ENCODE data around the gene COL27A1.
"Not testable (repeated sequence)": the region's sequence is repeated elsewhere in the genome, so short reads cannot be mapped to it uniquely, and the experiment has no call there.

COL27A1 gene

DNA sequence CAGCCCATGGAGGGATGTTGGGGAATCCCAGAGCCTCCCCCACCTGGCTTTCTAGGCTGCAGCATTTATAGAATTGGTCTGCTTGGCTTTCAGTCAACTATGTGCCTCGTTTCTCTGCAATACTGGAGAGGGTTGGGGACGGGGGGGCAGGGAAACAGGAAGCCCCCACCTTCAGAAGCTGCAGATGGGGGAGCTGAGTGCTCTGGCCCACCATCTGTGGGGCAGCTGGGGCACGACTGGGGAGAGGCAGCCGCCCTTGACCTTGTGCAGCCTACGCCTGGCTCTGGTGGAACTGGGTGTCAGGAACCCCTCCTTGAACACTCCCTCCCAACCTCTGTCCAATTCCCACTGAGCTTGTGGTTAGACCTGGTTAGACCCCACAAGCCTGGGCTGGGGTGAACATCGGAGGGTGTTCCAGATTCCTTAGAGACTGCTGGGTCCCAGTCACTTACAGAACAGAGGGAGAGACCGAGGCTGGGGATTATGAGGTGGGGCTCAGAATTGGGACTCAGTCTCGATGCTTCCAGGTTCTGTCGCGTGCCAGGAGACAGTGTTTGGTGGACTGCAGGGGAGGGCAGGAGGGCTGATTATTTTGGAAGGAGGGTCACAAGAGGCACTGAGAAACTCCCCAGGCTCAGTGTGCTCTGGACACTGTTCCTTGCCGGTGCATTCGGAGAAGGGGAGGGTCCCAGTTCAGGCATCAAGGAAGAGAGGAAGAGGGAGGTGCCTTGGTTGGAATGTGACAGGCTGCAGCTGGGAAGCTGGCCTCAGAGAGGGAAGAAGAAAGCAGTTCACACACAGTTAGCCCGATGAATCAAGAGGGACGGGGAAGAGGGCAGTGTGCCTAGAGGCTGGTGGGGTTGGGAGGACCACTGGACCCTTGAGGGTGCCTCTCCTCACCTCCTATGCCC, 25.6 kb downstream of the COL27A1 start:
- no peak for DNase-seq

DNA sequence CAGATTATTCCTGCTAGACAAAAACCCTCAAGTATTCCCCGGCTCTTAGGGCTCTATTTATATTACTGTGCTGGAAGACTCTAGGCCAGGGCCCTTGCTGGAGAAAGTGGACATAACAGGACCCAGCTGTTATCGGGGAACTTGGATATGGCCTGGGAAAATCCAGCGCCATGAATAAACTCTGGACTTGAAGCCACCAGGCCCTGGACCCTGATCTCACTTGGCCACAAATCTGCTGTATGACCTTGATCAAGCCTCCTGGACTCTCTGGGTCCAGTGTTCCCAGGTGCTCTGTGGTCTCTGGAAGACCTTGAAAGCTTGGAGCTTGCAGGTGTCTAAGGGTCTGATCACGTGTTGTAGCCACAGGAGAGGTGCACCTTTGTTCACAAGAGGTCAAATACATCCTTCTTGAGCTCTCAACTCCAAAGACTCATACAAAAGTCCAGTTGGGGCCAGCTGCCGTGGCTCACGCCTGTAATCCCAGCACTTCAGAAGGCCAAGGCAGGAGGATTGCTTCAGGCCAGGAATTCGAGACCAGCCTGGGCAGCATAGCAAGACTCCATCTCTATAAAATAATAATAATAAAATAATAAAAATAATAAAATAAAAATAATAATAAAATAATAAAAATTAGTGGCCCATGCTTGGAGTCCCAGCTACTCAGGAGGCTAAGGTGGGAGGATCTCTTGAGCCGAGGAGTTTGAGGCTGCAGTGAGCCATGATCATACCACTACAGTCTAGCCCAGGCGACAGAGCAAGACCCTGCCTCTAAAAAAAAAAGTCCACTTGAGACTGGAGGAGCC, 26.5 kb downstream of the COL27A1 start:
- DNase-seq: no peak

DNA sequence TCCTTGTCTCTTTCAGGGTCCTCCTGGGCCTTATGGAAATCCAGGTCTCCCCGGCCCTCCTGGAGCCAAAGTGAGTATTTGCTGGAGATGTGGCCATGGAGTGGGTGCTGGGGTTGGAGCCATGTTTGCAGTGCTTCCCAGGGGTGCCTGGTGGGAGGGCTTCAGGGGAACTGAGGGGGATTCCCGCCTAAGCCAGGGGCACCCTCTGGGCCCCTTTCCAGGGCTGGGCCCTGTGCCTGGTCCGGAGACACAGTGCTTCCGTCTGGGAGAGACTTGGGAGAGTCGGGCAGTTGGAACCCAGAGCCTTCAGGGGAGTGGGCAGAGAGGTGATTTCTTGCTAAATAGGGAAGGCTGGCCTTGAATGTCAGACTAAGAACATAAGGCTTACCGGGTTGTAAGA, 27.7 kb downstream of the COL27A1 start:
- DNase-seq: no peak

DNA sequence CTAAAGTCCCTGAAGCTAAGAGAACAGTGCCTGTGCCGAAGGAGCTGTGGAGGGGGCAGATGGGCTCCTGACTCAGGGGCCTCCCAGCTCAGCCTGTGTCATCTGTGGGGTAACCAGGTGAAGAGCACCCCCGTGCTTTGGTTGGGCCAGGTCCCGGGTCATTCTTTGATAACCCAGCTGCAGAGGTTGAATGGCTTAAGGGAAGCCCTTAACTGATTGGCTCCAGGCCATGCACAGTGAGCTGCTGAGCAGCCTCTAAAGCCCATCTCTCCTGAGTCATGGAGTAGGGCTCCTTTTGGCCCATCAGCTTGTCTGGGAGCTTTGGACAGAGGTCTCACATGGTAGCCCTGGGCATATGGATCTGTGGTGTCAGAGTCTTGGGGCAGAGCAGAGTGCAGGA, 28.7 kb downstream of the COL27A1 start:
- no peak for DNase-seq

DNA sequence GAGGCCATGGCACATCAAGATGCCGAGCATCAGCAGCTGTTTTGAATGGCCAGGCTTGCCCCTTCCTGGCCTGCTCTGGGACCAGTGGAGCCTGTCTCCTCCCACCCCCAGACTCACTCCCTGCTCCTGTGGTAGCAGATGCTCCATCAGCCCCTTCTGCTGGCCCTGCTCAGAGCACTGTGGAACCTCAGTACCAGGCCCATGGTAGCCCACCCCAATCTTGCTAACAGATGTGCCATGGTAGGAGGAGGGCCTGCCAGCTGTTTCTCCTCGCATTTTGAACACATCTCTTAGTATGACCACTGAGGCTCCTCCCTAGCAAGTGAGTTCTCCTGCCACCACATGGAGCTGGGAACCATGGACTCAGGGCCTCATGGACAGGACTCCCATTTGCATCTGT, 29.5 kb downstream of the COL27A1 start:
- DNase-seq: no peak

DNA sequence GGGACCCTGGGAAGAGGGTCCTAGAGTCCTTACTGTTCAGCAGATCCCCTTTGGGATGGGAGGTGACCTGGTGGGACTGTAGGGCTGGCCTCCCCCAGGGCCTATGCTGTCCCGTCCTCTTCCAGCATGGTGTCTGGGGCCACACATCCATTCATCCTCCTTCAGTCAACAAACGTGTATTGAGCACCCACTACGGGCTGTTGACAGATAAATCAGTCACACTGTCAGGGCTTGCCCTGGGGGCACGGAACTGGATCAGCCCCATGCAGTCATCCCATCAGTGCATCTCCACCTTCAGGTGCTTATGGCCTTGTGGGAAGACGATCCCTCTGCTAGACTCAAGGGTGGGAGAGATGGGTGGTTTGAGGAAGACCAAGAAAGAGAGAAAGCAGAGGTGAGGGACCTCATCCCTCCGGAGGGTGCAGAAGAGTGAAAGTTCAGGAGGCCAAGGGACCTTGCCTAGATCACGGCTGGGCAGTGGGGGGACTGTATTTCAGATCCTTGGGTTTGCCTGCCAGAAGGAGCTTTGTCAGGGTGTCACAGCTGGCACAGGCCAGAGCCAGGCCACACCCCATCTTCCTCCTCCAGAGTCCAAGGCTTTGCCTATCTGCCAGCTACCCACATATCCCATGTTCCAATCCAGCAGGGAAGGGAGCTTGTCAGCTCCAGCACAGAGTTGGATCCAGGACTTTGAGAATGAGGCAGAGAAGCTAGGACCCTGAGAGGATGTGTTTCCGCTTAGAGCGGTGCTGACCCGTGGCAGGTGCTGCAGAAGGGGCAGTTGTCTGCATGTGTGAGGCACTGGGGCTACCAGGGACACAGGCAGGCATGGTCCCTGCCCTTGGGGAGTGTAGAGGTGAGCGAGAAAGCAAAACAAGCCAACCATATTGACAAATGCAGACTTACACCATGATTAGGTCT, 30.5 kb downstream of the COL27A1 start:
- DNase-seq: no peak

DNA sequence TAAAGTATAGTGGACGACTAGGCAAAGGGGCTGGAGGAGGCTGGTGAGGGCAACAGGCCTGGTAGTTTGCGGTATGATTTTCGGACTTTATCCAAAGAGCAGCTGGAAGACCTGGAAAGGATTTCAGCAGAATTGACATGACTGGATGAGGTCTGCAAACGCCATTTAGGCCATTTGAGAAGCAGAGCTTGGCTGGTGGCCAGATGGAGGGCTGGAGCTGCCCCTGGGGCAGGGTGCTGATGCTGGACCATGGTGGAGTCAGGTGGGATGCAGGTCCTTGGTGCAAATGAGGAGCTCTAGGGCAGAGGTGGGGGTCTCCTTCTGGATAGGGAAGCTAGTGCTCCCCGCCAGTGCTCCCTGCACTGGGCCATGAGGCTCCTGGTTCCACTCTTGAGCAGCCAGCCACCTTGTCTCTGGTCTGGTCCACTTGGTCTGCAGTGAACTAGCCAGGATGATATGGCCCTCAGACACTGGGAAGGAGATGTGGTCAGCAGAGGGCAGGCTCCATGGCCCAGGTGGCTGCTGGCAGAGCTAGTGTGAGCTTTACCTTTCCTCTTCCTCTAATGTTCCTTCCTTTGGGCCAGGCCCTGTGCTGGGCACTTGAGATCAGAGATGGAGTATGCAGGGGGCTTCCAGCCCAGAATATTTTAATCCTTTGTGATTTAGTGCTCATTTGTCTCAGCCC, 31.4 kb downstream of the COL27A1 start:
- no peak for DNase-seq

DNA sequence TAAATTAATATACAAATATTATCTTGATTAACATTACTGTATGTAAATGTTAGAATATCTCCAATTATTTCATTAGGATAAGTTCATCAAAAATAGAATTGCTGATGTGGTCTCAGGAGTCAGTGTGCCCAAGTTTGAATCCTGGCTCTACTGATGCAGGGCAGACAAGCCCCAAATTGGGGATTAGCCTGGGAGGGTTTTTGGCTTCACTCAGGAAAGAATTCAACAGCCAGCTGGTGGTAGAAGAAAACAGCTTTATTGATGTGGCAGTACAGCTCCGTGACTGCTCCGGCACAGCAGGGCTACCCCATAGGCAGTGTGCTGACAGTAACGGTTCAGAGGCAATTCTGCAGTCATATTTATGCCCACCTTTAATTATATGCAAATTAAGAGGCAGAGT, 32.5 kb downstream of the COL27A1 start:
- DNase-seq: no peak

DNA sequence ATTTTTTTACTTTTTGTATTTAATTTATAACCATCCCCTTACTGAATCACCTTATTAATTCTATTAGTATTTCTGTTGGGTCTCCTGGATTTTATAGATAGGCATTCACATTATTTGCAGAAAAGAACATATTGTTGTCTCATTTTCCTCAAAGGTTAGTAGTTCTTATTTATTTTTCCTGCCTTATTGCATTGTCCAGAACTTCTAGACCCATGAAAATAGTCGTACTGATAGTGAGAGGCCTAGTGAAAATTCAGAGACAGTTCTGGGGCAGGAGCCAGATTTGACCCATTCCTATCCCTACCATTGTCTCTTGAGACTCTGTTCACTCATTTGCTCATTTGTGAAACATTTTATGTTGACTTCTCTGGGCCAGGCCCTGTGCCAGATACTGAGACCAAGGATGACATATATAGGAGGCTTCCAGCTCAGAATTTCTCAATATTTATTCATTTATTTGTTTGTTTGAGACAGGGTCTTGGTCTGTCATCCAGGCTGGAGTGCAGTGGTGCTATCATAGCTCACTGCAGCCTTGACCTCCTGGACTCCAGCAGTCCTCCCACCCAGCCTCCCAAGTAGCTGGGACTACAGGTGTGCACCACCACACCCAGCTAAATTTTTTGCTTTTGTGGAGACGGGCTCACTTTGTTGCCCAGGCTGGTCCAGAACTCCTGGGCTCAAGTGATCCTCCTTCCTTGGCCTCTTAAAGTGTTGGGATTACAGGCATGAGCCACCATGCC, 34.7 kb downstream of the COL27A1 start:
- DNase-seq: no peak

DNA sequence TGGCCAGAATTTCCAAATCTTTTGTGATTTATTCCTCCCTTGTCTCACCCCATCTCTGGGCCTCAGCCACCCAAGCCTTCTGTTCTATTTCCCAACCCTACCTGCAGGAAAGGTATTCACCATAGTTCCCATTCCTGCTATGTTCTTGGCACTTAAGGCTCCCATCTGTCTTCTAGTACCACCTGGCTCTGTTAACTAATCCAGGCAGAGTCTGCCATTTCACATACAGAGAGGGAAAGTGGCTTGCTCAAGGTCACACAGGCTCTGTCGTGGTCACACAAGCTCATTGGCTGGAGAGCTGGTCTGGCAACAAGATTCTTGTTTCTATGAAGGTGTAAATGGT, 35.2 kb downstream of the COL27A1 start:
- DNase-seq: no peak

DNA sequence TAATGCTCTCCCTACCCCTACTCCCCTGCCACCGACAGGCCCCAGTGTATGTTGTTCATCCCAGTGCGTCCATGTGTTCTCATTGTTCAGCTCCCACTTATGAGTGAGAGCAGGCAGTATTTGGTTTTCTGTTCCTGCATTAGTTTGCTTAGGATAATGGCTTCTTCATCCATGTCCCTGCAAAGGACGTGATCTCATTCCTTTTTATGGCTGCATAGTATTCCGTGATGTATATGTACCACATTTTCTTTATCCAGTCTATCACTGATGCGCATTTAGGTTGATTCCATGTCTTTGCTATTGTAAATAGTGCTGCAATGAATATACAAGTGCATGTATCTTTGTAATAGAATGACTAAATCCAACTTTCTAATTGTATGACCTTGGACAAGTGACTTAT, 36.1 kb downstream of the COL27A1 start:
- not testable (repeated sequence) for DNase-seq

DNA sequence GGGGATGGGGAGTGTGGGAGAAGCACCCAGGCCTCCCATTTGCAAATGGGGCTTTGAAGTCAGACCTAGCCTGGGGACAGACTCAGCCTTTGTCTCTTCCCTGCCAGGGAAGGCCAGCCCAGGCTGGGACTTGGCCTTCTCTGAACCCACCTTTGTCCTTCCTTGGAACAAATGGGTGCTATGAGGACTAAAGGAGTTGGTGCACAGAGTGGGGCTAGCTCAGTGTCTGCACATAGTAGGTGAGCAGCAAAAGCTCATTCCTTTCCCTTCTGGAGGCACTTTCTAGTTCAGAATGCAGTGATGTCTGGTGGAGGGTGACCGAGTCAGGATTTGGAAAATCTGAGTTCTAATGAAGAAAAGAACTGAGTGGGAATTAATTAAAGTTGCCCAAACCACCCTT, 37.2 kb downstream of the COL27A1 start:
- no peak for DNase-seq

DNA sequence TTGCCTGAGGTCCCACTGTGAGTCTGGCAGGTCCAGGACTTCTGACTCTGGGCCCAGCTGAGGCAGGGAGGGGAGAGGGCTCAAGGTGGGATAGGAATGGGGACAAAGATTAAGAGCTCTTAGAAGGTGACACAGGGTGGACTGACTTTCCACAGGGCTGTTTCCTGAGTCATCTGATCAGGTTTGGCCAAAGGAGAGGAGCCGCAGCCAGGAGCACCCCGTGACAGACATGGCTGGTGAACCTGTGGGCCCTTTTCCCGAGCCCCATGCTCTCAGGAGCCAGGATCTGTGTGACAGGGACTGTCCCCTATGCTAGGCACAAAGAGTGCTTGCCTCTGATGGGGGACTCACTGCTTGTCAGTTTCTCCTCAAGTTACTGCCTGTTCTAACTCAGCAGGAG, 37.8 kb downstream of the COL27A1 start:
- no peak for DNase-seq

DNA sequence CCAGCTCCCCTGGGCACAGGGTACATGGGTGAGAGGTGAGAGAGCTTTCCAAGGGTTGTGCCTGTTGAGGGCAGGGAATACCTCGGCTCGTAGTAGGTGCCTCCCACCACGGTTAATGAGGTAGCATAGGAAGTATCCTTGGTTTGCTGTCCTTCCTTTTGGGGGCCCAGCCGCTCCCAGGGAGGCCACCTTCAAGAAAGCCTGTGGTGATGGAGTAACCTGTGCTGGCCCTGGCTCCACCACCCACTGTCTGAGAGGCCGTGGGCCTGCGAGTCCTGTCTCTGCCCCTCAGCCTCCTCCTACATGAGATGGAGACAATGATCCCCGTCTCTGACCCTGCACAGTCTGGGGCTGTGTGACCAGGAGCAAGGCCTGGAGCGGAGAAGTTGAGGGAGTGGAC, 40.8 kb downstream of the COL27A1 start:
- DNase-seq: no peak

DNA sequence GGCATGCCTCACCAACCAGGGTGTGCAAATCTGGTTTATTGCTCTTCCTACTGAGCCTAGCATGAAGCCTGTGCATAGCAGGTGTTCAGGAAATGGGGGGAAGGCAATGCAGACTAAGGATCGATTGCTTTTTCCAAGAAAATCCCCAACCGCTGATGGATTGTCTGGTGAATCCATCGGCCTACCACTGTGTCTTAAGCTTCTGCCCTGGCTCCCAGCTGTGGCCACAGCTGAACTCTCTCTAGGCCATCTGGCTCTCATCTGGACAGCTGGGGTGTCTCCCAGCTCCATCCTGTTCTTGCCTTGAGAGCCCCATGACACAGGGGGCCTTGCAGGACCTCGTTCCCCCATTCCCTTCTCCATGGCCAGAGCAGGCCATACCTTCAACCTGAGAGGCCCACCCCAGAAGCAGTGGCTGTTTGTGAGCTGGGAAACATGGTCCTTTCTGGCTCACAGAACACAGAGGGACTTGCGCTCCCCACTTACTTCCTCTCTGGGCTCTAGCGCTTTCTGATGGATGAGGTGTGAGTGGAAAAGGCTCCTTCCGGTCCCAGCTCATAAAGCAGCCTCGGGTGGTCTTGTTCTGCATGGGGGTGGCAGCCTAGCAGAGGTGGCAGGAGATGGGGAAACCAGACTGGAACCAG, 41.8 kb downstream of the COL27A1 start:
- DNase-seq: no peak

DNA sequence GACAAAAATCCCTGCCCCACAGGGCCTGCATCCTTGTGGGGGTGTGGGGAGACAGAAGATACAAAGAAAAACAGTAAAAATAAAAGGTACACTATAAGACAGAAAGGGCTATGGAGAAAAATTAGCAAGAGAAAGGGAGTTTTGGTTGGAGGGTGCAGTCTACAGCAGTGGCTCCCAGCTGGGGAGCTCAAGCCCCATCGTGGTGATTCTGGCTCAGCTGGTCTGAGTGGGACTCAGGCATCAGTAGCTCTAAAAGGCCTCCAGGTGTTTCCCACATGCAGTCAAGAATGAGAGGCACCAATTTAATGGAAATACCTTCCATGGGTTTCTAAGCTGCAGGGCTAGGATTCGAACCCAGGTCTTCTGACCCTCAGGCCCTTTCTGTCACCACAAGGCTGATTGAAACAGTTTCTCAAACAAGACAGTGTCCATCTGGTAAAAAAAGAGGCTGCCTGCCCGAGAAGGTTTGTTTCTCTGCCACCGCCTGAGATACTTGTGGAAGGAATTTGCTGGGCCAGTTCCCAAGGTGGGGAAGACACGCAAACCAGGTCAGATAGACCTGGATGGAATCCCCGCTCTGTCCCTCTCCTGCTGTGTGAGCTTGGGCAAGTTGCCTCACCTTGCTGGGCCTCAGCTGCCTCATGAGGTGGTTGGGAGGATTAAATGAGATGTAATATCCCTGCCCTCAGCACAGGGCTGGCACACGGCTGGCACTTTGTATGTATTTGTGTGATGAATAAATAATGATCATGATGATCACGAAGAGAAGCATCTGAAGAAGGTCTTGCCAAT, 43.1 kb downstream of the COL27A1 start:
- DNase-seq: no peak

DNA sequence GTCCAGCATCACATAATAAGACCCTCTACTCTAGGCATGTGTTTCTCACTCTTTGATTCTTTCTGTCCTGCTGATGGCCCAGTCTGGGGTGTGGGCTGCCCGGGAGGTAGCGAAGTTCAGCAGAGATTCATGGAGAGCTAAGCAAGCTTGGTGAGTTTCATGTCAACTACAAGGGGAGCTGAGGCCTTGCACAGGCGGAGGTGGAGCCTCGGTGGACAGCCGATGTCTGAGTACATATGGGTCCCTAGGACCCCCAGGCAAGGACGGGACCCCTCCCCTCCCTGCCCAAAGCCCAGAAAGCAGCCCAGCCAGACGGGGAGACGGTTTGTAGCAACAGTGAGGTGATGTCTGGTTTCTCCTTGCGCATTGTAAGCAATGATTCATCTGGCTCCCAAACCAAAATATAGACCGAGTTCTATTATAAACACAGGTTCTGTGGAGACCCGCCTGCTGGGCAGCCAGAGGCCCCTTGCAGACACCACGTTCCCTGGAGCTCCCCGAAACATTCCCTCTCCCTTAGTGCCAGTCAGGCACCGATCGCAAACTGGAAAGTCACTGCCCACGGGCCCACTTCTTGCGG, 45.5 kb downstream of the COL27A1 start:
- DNase-seq: no peak

DNA sequence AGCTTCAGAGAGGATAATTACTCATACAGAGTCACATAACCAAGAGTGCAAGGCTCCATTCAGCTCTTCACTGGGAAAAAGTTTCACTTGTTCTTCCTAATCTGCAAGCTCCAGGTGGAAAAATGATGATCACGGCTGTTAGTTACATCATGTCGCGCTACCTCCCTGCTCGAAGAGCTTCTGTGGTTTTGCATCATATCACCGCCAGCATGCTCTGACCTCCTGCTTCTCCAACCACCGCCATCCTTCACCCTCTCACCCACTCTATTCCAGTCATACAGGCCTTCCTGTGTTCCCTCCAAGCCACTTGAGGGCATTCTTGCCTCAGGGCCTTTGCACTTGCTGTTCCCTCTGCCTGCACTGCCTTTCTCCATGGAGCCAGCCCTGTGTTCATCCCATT, 47.1 kb downstream of the COL27A1 start:
- no peak for DNase-seq

DNA sequence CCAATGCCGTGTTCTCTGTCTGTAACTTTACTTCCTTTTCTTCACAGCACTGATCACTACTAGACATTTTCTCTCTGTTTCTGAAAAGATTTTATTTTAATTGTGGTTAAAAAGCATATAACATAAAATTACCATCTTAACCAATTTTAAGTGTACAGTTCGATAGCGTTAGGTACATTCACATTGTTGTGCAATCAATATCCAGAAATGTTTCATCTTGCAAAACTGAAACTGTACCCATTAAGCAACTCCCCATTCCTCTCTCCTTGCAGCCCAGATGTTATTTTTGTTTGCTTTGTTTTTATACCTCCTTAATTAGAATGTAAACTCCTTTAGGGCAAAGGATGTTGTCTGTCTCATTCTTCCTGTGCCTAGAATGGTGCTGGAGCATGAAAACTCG, 47.5 kb downstream of the COL27A1 start:
- DNase-seq: no peak

Measured in amygdala (tissue), 56 donors.